Measurements from ENCODE around the gene RAB34. TPM values are rescaled to one million over a fixed set of nuclear protein-coding genes. Genes with fewer than 3 reads are reported as not detected.

The RAB34 gene
- total RNA-seq, result 11.8 and 18.8 TPM in 2 replicates

- peak in 1 of 2 donors; percentile 70 for DNase-seq (ENCODE audit: low read depth in 2 of 2)
Observed at GRCh38 chr17:28717578-28718332, at the start of gene RAB34. RAB34 (minus strand) TSS chr17:28717868; CDS start chr17:28717266, 602 bp downstream.

GRCh38 chr17:28765038-28765437 lies 47.4 kb upstream of the RAB34 start:
- DNase-seq (ENCODE audit: low read depth in 2 of 2), result no peak

GRCh38 chr17:28763804-28764266 lies 46.2 kb upstream of the RAB34 start:
- DNase-seq (ENCODE audit: low read depth in 2 of 2), result peak; percentile 55 to 77

- DNase-seq (ENCODE audit: low read depth in 2 of 2), result no peak
Observed at GRCh38 chr17:28763137-28763799, 45.6 kb upstream of the RAB34 start.

GRCh38 chr17:28760601-28761562 lies 43.2 kb upstream of the RAB34 start:
- DNase-seq (ENCODE audit: low read depth in 2 of 2), result peak in 1 of 2 donors; percentile 63

GRCh38 chr17:28759256-28759865 lies 41.7 kb upstream of the RAB34 start:
- DNase-seq (ENCODE audit: low read depth in 2 of 2), result no peak

- DNase-seq (ENCODE audit: low read depth in 2 of 2), result no peak
Observed at GRCh38 chr17:28758411-28759121, 40.9 kb upstream of the RAB34 start.

- DNase-seq (ENCODE audit: low read depth in 2 of 2), result no peak
Observed at GRCh38 chr17:28756049-28756804, 38.6 kb upstream of the RAB34 start.

- no peak for DNase-seq (ENCODE audit: low read depth in 2 of 2)
Observed at GRCh38 chr17:28755486-28755885, 37.8 kb upstream of the RAB34 start.

GRCh38 chr17:28751600-28752366 lies 34.1 kb upstream of the RAB34 start:
- DNase-seq (ENCODE audit: low read depth in 2 of 2), result no peak

GRCh38 chr17:28750178-28751047 lies 32.7 kb upstream of the RAB34 start:
- DNase-seq (ENCODE audit: low read depth in 2 of 2), result peak; percentile 85 to 92

GRCh38 chr17:28749516-28750177 lies 32.0 kb upstream of the RAB34 start:
- DNase-seq (ENCODE audit: low read depth in 2 of 2), result no peak

- no peak for DNase-seq (ENCODE audit: low read depth in 2 of 2)
Observed at GRCh38 chr17:28748852-28749515, 31.3 kb upstream of the RAB34 start.

GRCh38 chr17:28747801-28748750 lies 30.4 kb upstream of the RAB34 start:
- no peak for DNase-seq (ENCODE audit: low read depth in 2 of 2)

GRCh38 chr17:28747051-28747691 lies 29.5 kb upstream of the RAB34 start:
- DNase-seq (ENCODE audit: low read depth in 2 of 2), result peak in 1 of 2 donors; percentile 32
